K562 (cell line): ENCODE data around the gene NAT10. TPM values are rescaled to one million over a fixed set of nuclear protein-coding genes. Genes with fewer than 3 reads are reported as not detected.

Source experiments
- ATAC-seq: fragments of 200-7000 bp; cut with Tn5 transposase; 3 replicates; pipeline ENCODE4 v1.9.1; 2020; ENCODE audit warnings: moderate library complexity
- BruUV-seq: library from RNA; stranded (reverse); fragments of 400-500 nt; replicated peaks from 2 replicates; lab custom pipeline; 2021; lab: Mats Ljungman, UMichigan
- CTCF ChIA-PET: fragments of 300-600 bp; formaldehyde crosslinking; extraction: SDS; loops from one replicate; lab custom pipeline; 2021; ENCODE audit warnings: low intra/inter-chr PET ratio; lab: Yijun Ruan, JAX
- POLR2A ChIA-PET: fragments of 300-600, 350-650 bp; sonication (Branson Sonifier 250); formaldehyde crosslinking; extraction: SDS; loops from one replicate; lab custom pipeline; 2021; ENCODE audit warnings: antibody characterized with exemption, inconsistent platforms; lab: Yijun Ruan, JAX
- DNase-seq, 4 experiments: peaks; one replicate each; pipeline versions ENCODE4 v3.0.0 to v3.0.0-alpha.2; 2011 to 2018; ENCODE audit warnings: low spot score in 3 of 4, mixed read lengths in 3 of 4; ENCODE audit errors: extremely low read depth in 1 of 4
- FAIRE-seq: peaks from 2 replicates; lab custom pipeline; 2011; peaks lifted over from hg19 to GRCh38; lab: Jason Lieb, UNC
- H2AFZ ChIP-seq: 2 replicates; pipeline ENCODE4 v1.6.0; 2011; ENCODE audit warnings: low read depth, low read length, control low read depth, inconsistent platforms
- H3K27ac ChIP-seq: fragments of 200-600 bp; 3 replicates; pipeline ENCODE4 v1.8.0; 2011; ENCODE audit warnings: low read depth, mild to moderate bottlenecking, control low read depth, inconsistent platforms, low read length, moderate library complexity, mixed read lengths; ENCODE audit errors: extremely low read depth
- H3K27me3 ChIP-seq, 2 experiments: fragments of 300-600 bp in 1 of 2; 2 replicates in 1 of 2; 3 replicates in 1 of 2; pipeline versions ENCODE4 v1.6.0 to v1.8.0; 2011; ENCODE audit warnings: inconsistent platforms in 2 of 2, low read length in 2 of 2, mild to moderate bottlenecking in 1 of 2, mixed read lengths in 1 of 2, moderate library complexity in 1 of 2; ENCODE audit not compliant: control insufficient read depth in 2 of 2, insufficient read depth in 2 of 2
- H3K36me3 ChIP-seq: fragments of 300-600 bp; 3 replicates; pipeline ENCODE4 v1.8.0; 2011; ENCODE audit warnings: mild to moderate bottlenecking, low read length, inconsistent platforms; ENCODE audit not compliant: control insufficient read depth, insufficient read depth
- H3K4me1 ChIP-seq, 2 experiments: fragments of 200-600 bp in 1 of 2; replicated peaks in 1 of 2; 2 replicates in 1 of 2; 3 replicates in 1 of 2; pipeline versions ENCODE4 v1.5.1 to v1.8.0; 2011; ENCODE audit warnings: inconsistent platforms in 2 of 2, low read length in 2 of 2, mild to moderate bottlenecking in 1 of 2, mixed read lengths in 1 of 2, moderate library complexity in 1 of 2; ENCODE audit not compliant: control insufficient read depth in 2 of 2, insufficient read depth in 2 of 2
- H3K4me2 ChIP-seq: 2 replicates; pipeline ENCODE4 v1.6.1; 2011; ENCODE audit warnings: low read length, control low read depth, inconsistent platforms, mixed read lengths; ENCODE audit not compliant: insufficient read depth
- H3K4me3 ChIP-seq: fragments of 200-600 bp; sonication (generic), shearing (Covaris generic); 2 replicates; pipeline ENCODE4 v1.5.1; 2016; ENCODE audit warnings: control low read depth, inconsistent platforms
- H3K79me2 ChIP-seq: fragments of 200-600 bp; 3 replicates; pipeline ENCODE4 v1.8.0; 2011; ENCODE audit warnings: low read length, inconsistent platforms; ENCODE audit not compliant: control insufficient read depth, insufficient read depth
- H3K9ac ChIP-seq, 2 experiments: 2 replicates each; pipeline versions ENCODE4 v1.6.0 to v1.6.1; 2011; ENCODE audit warnings: low read depth in 2 of 2, low read length in 2 of 2, control low read depth in 1 of 2, inconsistent platforms in 1 of 2, mild to moderate bottlenecking in 1 of 2, mixed read lengths in 1 of 2; ENCODE audit not compliant: insufficient read depth in 1 of 2
- H3K9me1 ChIP-seq: one replicate; pipeline ENCODE4 v1.6.0; 2011; ENCODE audit warnings: inconsistent platforms, mild to moderate bottlenecking, low read length, moderate library complexity; ENCODE audit not compliant: control insufficient read depth, insufficient read depth
- H3K9me3 ChIP-seq: replicated peaks from 2 replicates; pipeline ENCODE4 v1.5.1; 2011; ENCODE audit warnings: low read depth, low read length, inconsistent platforms; ENCODE audit not compliant: control insufficient read depth, insufficient read depth
- H4K20me1 ChIP-seq: replicated peaks from 2 replicates; pipeline ENCODE4 v1.6.1; 2011; ENCODE audit warnings: low read length, inconsistent platforms, mixed read lengths; ENCODE audit not compliant: control insufficient read depth, insufficient read depth
- CREB3L1 ChIP-seq: fragments of 450-650 bp; IDR thresholded peaks from 2 replicates; pipeline ENCODE4 v1.6.1; 2014; ENCODE audit warnings: low read depth, mild to moderate bottlenecking, moderate library complexity, borderline replicate concordance
- CSDE1 ChIP-seq, 2 experiments: fragments of 450-650 bp; IDR thresholded peaks; 2 replicates each; pipeline ENCODE4 v1.6.1; 2016; ENCODE audit warnings: mild to moderate bottlenecking in 1 of 2
- GTF3C2 ChIP-seq: IDR thresholded peaks from 3 replicates; pipeline ENCODE4 v1.6.1; 2011; ENCODE audit warnings: borderline replicate concordance, mild to moderate bottlenecking, moderate library complexity; ENCODE audit not compliant: insufficient read length; ENCODE audit errors: extremely low read depth
- MYNN ChIP-seq, 2 experiments: sonication (generic); formaldehyde crosslinking in 1 of 2; IDR thresholded peaks; 2 replicates each; pipeline versions ENCODE4 v1.5.0 to v1.6.1; 2016 to 2020; ENCODE audit warnings: antibody characterized with exemption in 1 of 2, missing genetic modification reagents in 1 of 2
- SMAD1 ChIP-seq: fragments of 150-350 bp; IDR thresholded peaks from 2 replicates; pipeline ENCODE4 v1.6.1; 2014; ENCODE audit warnings: low read length, low read depth; ENCODE audit not compliant: partially characterized antibody
- STAT5A ChIP-seq: IDR thresholded peaks from 2 replicates; pipeline ENCODE4 v1.6.1; 2012; ENCODE audit warnings: low read length, inconsistent platforms, borderline replicate concordance
- USF2 ChIP-seq: sonication (generic); formaldehyde crosslinking; IDR thresholded peaks from 2 replicates; pipeline ENCODE4 v1.5.0; 2020; ENCODE audit warnings: missing genetic modification reagents
- XRCC5 ChIP-seq: fragments of 200-400 bp; formaldehyde crosslinking; IDR thresholded peaks from 2 replicates; pipeline ENCODE4 v1.6.1; 2017; ENCODE audit warnings: low read depth, mild to moderate bottlenecking, low read length
- ZNF511 ChIP-seq: sonication (generic); formaldehyde crosslinking; IDR thresholded peaks from 2 replicates; pipeline ENCODE4 v1.8.0; 2022; ENCODE audit warnings: mild to moderate bottlenecking, missing genetic modification reagents
- ZNF583 ChIP-seq: fragments of 250-450 bp; sonication (Bioruptor Pico); IDR thresholded peaks from 2 replicates; pipeline ENCODE4 v1.4.0; 2020
- WGBS: fragments of 100-300 bp; shearing (Covaris generic); methylation state at CpG from one replicate; pipeline ENCODE4 v1.1.6; 2016; ENCODE audit warnings: low coverage, mixed read lengths; ENCODE audit not compliant: insufficient coverage; ENCODE audit errors: missing lambda C conversion rate; 5-methylcytosine and 5-hydroxymethylcytosine counted together
- in situ Hi-C: fragments of 300-500 bp; cut with MboI; formaldehyde crosslinking; loops from 4 replicates; pipeline ENCODE4 v1.15.0; 2018; ENCODE audit warnings: inconsistent platforms, mixed read lengths
- intact Hi-C: fragments of 100-400 bp; cut with micrococcal nuclease; formaldehyde crosslinking; loops from 2 replicates; pipeline ENCODE4 v1.14.2; 2022
- polyA plus RNA-seq, 8 experiments: library from polyadenylated mRNA; depleted of rRNA in 4 of 8; stranded (reverse) in 5 of 8; unstranded in 3 of 8; fragments of >200 nt; fragmentation: Nextera tagmentation in 2 of 8; fragmentation: Illumina TruSeq in 1 of 8; extraction: Ambion mirVana in 2 of 8; extraction: Trizol in 1 of 8; gene quantifications; 2 replicates each; pipeline versions ENCODE4 v1.2.1 to v1.2.3, GENCODE V29; 2011 to 2014; ENCODE audit warnings: inconsistent platforms in 1 of 8, missing spikeins in 1 of 8
- total RNA-seq, 7 experiments: library from RNA; depleted of rRNA in 6 of 7; stranded (reverse); fragments of >200 nt in 6 of 7; fragmentation: Illumina TruSeq in 2 of 7; extraction: Trizol in 2 of 7; gene quantifications; 2 replicates each; pipeline versions ENCODE4 v1.2.1 to v1.2.3, GENCODE V29; 2011 to 2021; ENCODE audit warnings: low replicate concordance in 1 of 7
- TF ChIP-seq, protein P1 (sequence below): fragments of 250-450 bp; sonication (Bioruptor Pico); IDR thresholded peaks from 2 replicates; pipeline ENCODE4 v1.4.0; 2020; ENCODE audit warnings: mild to moderate bottlenecking
- TF ChIP-seq, protein P2 (sequence below): fragments of 250-450 bp; sonication (Bioruptor Pico); IDR thresholded peaks from 2 replicates; pipeline ENCODE4 v1.8.0; 2022; ENCODE audit warnings: moderate library complexity, mild to moderate bottlenecking, inconsistent platforms

NAT10 gene
- total and polyA plus RNA-seq, 9 of the 15 experiments (the other 6 are each of a cell fraction or from before 2014, with no cell fraction given): 55.4 to 125 (median 86.3) TPM

DNA sequence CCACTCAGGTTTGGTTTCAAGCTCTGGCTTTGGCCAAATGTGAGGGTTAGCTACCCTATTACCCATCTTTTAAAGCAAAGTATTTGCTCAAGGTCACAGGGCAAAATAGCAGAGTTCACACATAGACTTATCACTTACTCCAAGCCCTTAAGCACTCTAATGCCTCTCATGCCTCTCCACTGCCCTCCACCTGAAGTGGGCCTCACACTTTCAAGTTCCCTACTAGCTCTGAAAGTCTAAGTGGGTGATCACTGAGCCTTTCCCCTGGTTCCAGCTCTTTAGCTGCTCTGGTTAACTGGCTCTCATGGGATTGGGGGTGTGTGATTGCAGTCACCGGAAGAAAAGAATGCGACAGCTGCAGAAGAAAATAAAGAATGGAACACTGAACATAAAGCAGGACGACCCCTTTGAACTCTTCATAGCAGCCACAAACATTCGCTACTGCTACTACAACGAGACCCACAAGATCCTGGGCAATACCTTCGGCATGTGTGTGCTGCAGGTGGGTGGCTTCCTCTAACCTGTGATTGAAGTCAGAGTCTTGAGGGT lies 6.4 kb downstream of the NAT10 start (continued):
- TF ChIP-seq, protein P1, sequence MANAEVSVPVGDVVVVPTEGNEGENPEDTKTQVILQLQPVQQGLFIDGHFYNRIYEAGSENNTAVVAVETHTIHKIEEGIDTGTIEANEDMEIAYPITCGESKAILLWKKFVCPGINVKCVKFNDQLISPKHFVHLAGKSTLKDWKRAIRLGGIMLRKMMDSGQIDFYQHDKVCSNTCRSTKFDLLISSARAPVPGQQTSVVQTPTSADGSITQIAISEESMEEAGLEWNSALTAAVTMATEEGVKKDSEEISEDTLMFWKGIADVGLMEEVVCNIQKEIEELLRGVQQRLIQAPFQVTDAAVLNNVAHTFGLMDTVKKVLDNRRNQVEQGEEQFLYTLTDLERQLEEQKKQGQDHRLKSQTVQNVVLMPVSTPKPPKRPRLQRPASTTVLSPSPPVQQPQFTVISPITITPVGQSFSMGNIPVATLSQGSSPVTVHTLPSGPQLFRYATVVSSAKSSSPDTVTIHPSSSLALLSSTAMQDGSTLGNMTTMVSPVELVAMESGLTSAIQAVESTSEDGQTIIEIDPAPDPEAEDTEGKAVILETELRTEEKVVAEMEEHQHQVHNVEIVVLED: no peak

DNA sequence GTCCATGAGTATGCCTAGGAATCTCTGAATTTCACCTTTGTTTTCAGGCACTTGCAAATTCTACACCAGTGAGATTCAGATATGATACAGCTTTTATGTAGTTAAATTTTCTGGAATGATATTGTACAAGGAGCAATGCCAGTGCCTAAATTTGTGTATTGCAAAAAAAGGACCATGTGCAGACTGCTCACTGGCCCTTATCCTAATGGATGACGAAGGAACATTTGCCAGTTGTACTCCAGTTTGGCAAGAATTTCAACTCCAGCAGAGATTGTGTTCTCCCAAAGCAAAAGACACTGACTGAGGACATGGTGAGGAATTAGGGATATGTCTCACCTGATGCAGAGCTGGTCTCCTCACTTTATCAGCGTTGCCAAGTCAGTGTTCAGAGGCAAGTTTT lies 8.6 kb downstream of the NAT10 start:
- H3K9me1 ChIP-seq: no peaks in the 10 kb centered on the region
- no peak overlapping the region for H3K4me2 ChIP-seq
- H3K9ac ChIP-seq: no peak overlapping the region
- no peak overlapping the region for H3K27ac ChIP-seq
- WGBS: 97% methylated on average over 2 of the region's 2 CpGs
- no peaks in the 10 kb centered on the region for H3K27me3 ChIP-seq
- no peaks in the 10 kb centered on the region for H3K4me1 ChIP-seq
- H3K79me2 ChIP-seq: peaks cover 20% of the 10 kb centered on the region; the same call in 2 of the 3 replicates
- no peak for TF ChIP-seq STAT5A
- no peak for TF ChIP-seq USF2 (CRISPR knock-in tag)
- no peak for TF ChIP-seq XRCC5
- no peak for TF ChIP-seq ZNF583
- no peak for TF ChIP-seq CREB3L1
- no peak for TF ChIP-seq ZNF511 (CRISPR knock-in tag)
- TF ChIP-seq, protein P2, sequence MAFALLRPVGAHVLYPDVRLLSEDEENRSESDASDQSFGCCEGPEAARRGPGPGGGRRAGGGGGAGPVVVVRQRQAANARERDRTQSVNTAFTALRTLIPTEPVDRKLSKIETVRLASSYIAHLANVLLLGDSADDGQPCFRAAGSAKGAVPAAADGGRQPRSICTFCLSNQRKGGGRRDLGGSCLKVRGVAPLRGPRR (CRISPR knock-in tag): no peak
- TF ChIP-seq GTF3C2: no peak
- TF ChIP-seq SMAD1: no peak
- no peak for TF ChIP-seq MYNN (IDR thresholded peaks at IDR 0.05)
- no peak for TF ChIP-seq MYNN (CRISPR knock-in tag; IDR thresholded peaks at IDR 0.05)
- no peak for TF ChIP-seq CSDE1 (IDR thresholded peaks at IDR 0.05)
- POLR2A ChIA-PET: interaction anchor here (0.5 to 2.0 kb wide), 4 partner anchors 9 to 55 kb away, joined by 3 to 10 read pairs (median 3); no protein-coding TSS in a partner anchor
- intact Hi-C loops: no loop called here
- no peaks in the 10 kb centered on the region for H3K9me3 ChIP-seq
- H3K36me3 ChIP-seq: peaks cover 96% of the 10 kb centered on the region
- DNase-seq (no peak), FAIRE-seq (no peak), ATAC-seq (no peak)
- BruUV-seq: no TSS peak
- CTCF ChIA-PET: no interaction called here
- H3K4me3 ChIP-seq: no peak overlapping the region
- H2AFZ ChIP-seq: no peak overlapping the region
- H4K20me1 ChIP-seq: 0 out of 2 replicates have a peak, but pooled peaks cover 4% of the 10 kb centered on the region
- in situ Hi-C loops: no loop called here
